K562 (cell line): Measurements from ENCODE around the gene BDH1. TPM values are rescaled to one million over a fixed set of nuclear protein-coding genes. Genes with fewer than 3 reads are reported as not detected.

Experiments used
- ATAC-seq: fragments of 200-7000 bp; cut with Tn5 transposase; 3 replicates; pipeline ENCODE4 v1.9.1; 2020; ENCODE audit warnings: moderate library complexity
- BruUV-seq: library from RNA; stranded (reverse); fragments of 400-500 nt; replicated peaks from 2 replicates; lab custom pipeline; 2021; lab: Mats Ljungman, UMichigan
- CTCF ChIA-PET: fragments of 300-600 bp; formaldehyde crosslinking; extraction: SDS; loops from one replicate; lab custom pipeline; 2021; ENCODE audit warnings: low intra/inter-chr PET ratio; lab: Yijun Ruan, JAX
- POLR2A ChIA-PET: fragments of 300-600, 350-650 bp; sonication (Branson Sonifier 250); formaldehyde crosslinking; extraction: SDS; loops from one replicate; lab custom pipeline; 2021; ENCODE audit warnings: antibody characterized with exemption, inconsistent platforms; lab: Yijun Ruan, JAX
- DNase-seq, 4 experiments: peaks; one replicate each; pipeline versions ENCODE4 v3.0.0 to v3.0.0-alpha.2; 2011 to 2018; ENCODE audit warnings: low spot score in 3 of 4, mixed read lengths in 3 of 4; ENCODE audit errors: extremely low read depth in 1 of 4
- FAIRE-seq: peaks from 2 replicates; lab custom pipeline; 2011; peaks lifted over from hg19 to GRCh38; lab: Jason Lieb, UNC
- H2AFZ ChIP-seq: 2 replicates; pipeline ENCODE4 v1.6.0; 2011; ENCODE audit warnings: low read depth, low read length, control low read depth, inconsistent platforms
- H3K27ac ChIP-seq: fragments of 200-600 bp; 3 replicates; pipeline ENCODE4 v1.8.0; 2011; ENCODE audit warnings: low read depth, mild to moderate bottlenecking, control low read depth, inconsistent platforms, low read length, moderate library complexity, mixed read lengths; ENCODE audit errors: extremely low read depth
- H3K27me3 ChIP-seq, 2 experiments: fragments of 300-600 bp in 1 of 2; 2 replicates in 1 of 2; 3 replicates in 1 of 2; pipeline versions ENCODE4 v1.6.0 to v1.8.0; 2011; ENCODE audit warnings: inconsistent platforms in 2 of 2, low read length in 2 of 2, mild to moderate bottlenecking in 1 of 2, mixed read lengths in 1 of 2, moderate library complexity in 1 of 2; ENCODE audit not compliant: control insufficient read depth in 2 of 2, insufficient read depth in 2 of 2
- H3K36me3 ChIP-seq: fragments of 300-600 bp; 3 replicates; pipeline ENCODE4 v1.8.0; 2011; ENCODE audit warnings: mild to moderate bottlenecking, low read length, inconsistent platforms; ENCODE audit not compliant: control insufficient read depth, insufficient read depth
- H3K4me1 ChIP-seq, 2 experiments: fragments of 200-600 bp in 1 of 2; replicated peaks in 1 of 2; 2 replicates in 1 of 2; 3 replicates in 1 of 2; pipeline versions ENCODE4 v1.5.1 to v1.8.0; 2011; ENCODE audit warnings: inconsistent platforms in 2 of 2, low read length in 2 of 2, mild to moderate bottlenecking in 1 of 2, mixed read lengths in 1 of 2, moderate library complexity in 1 of 2; ENCODE audit not compliant: control insufficient read depth in 2 of 2, insufficient read depth in 2 of 2
- H3K4me2 ChIP-seq: 2 replicates; pipeline ENCODE4 v1.6.1; 2011; ENCODE audit warnings: low read length, control low read depth, inconsistent platforms, mixed read lengths; ENCODE audit not compliant: insufficient read depth
- H3K4me3 ChIP-seq: fragments of 200-600 bp; sonication (generic), shearing (Covaris generic); 2 replicates; pipeline ENCODE4 v1.5.1; 2016; ENCODE audit warnings: control low read depth, inconsistent platforms
- H3K79me2 ChIP-seq: fragments of 200-600 bp; 3 replicates; pipeline ENCODE4 v1.8.0; 2011; ENCODE audit warnings: low read length, inconsistent platforms; ENCODE audit not compliant: control insufficient read depth, insufficient read depth
- H3K9ac ChIP-seq, 2 experiments: 2 replicates each; pipeline versions ENCODE4 v1.6.0 to v1.6.1; 2011; ENCODE audit warnings: low read depth in 2 of 2, low read length in 2 of 2, control low read depth in 1 of 2, inconsistent platforms in 1 of 2, mild to moderate bottlenecking in 1 of 2, mixed read lengths in 1 of 2; ENCODE audit not compliant: insufficient read depth in 1 of 2
- H3K9me1 ChIP-seq: one replicate; pipeline ENCODE4 v1.6.0; 2011; ENCODE audit warnings: inconsistent platforms, mild to moderate bottlenecking, low read length, moderate library complexity; ENCODE audit not compliant: control insufficient read depth, insufficient read depth
- H3K9me3 ChIP-seq: replicated peaks from 2 replicates; pipeline ENCODE4 v1.5.1; 2011; ENCODE audit warnings: low read depth, low read length, inconsistent platforms; ENCODE audit not compliant: control insufficient read depth, insufficient read depth
- H4K20me1 ChIP-seq: replicated peaks from 2 replicates; pipeline ENCODE4 v1.6.1; 2011; ENCODE audit warnings: low read length, inconsistent platforms, mixed read lengths; ENCODE audit not compliant: control insufficient read depth, insufficient read depth
- CTBP1 ChIP-seq: fragments of 450-650 bp; IDR thresholded peaks from 2 replicates; pipeline ENCODE4 v1.6.1; 2016; ENCODE audit warnings: borderline replicate concordance
- GATAD2B ChIP-seq: fragments of 450-650 bp; IDR thresholded peaks from 2 replicates; pipeline ENCODE4 v1.6.1; 2017; ENCODE audit warnings: mild to moderate bottlenecking, borderline replicate concordance
- HDAC6 ChIP-seq: IDR thresholded peaks from 2 replicates; pipeline ENCODE4 v1.6.1; 2012; ENCODE audit warnings: low read depth, mild to moderate bottlenecking, control low read depth, inconsistent platforms, low read length, moderate library complexity
- RUNX1 ChIP-seq: sonication (generic); IDR thresholded peaks from 2 replicates; pipeline ENCODE4 v1.6.1; 2016; ENCODE audit warnings: antibody characterized with exemption, low read depth
- TCF15 ChIP-seq: fragments of 250-450 bp; sonication (Bioruptor Pico); IDR thresholded peaks from 2 replicates; pipeline ENCODE4 v1.8.0; 2022; ENCODE audit warnings: moderate library complexity, mild to moderate bottlenecking, inconsistent platforms
- ZNF143 ChIP-seq: sonication (generic); formaldehyde crosslinking; IDR thresholded peaks from 2 replicates; pipeline ENCODE4 v1.9.0; 2022; ENCODE audit warnings: mild to moderate bottlenecking, missing genetic modification reagents
- ZNF217 ChIP-seq: sonication (generic); formaldehyde crosslinking; IDR thresholded peaks from 2 replicates; pipeline ENCODE4 v1.8.0; 2022; ENCODE audit warnings: mild to moderate bottlenecking, missing genetic modification reagents
- WGBS: fragments of 100-300 bp; shearing (Covaris generic); methylation state at CpG from one replicate; pipeline ENCODE4 v1.1.6; 2016; ENCODE audit warnings: low coverage, mixed read lengths; ENCODE audit not compliant: insufficient coverage; ENCODE audit errors: missing lambda C conversion rate; 5-methylcytosine and 5-hydroxymethylcytosine counted together
- in situ Hi-C: fragments of 300-500 bp; cut with MboI; formaldehyde crosslinking; loops from 4 replicates; pipeline ENCODE4 v1.15.0; 2018; ENCODE audit warnings: inconsistent platforms, mixed read lengths
- intact Hi-C: fragments of 100-400 bp; cut with micrococcal nuclease; formaldehyde crosslinking; loops from 2 replicates; pipeline ENCODE4 v1.14.2; 2022
- polyA plus RNA-seq, 8 experiments: library from polyadenylated mRNA; depleted of rRNA in 4 of 8; stranded (reverse) in 5 of 8; unstranded in 3 of 8; fragments of >200 nt; fragmentation: Nextera tagmentation in 2 of 8; fragmentation: Illumina TruSeq in 1 of 8; extraction: Ambion mirVana in 2 of 8; extraction: Trizol in 1 of 8; gene quantifications; 2 replicates each; pipeline versions ENCODE4 v1.2.1 to v1.2.3, GENCODE V29; 2011 to 2014; ENCODE audit warnings: inconsistent platforms in 1 of 8, missing spikeins in 1 of 8
- total RNA-seq, 7 experiments: library from RNA; depleted of rRNA in 6 of 7; stranded (reverse); fragments of >200 nt in 6 of 7; fragmentation: Illumina TruSeq in 2 of 7; extraction: Trizol in 2 of 7; gene quantifications; 2 replicates each; pipeline versions ENCODE4 v1.2.1 to v1.2.3, GENCODE V29; 2011 to 2021; ENCODE audit warnings: low replicate concordance in 1 of 7
- TF ChIP-seq, protein P1 (sequence below): IDR thresholded peaks from 2 replicates; pipeline ENCODE4 v1.6.1; 2012; ENCODE audit warnings: low read depth, low read length, improper control_type of control experiment, borderline replicate concordance

BDH1 gene
- total and polyA plus RNA-seq, 9 of the 15 experiments (the other 6 are each of a cell fraction or from before 2014, with no cell fraction given): 0.07 to 0.89 (median 0.12) TPM; not detected in 3

- TF ChIP-seq TCF15: no peak
- TF ChIP-seq CTBP1: no peak
- no peak for TF ChIP-seq ZNF217
- TF ChIP-seq GATAD2B: no peak
Measured at GRCh38 chr3:197545571-197545970, 10.2 kb downstream of the BDH1 start (continued).

DNA sequence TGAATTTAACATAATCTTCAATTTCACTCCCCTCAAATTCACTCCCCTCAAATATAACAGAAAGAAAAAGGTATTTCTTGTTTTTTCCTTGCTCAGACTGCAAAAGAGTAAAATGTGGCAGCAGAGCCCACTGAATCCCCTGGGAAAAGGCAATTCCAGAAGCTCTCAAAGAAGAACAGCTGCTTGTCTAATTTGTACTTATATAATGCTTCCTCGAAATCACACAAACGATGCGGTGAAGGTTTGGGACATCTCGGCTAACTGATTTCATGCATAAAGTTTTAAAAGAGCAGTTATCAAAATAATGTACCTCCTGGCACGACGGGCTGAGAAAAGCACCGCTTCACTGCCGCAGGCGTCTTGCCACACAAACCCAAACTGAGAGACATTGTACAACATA, 10.7 kb downstream of the BDH1 start:
- Histone ChIP-seq H3K27me3 (peaks cover 37 to 70% of the 10 kb centered on the region in 2 experiments), H3K36me3 (no peaks in the 10 kb centered on the region), H3K9ac (no peak overlapping the region), H3K4me2 (no peak overlapping the region), H3K27ac (no peak overlapping the region), H4K20me1 (no peaks in the 10 kb centered on the region; the same call in 1 of the 2 replicates), H3K4me1 (peaks cover 6% of the 10 kb centered on the region in 2 experiments; a peak in 4 of 5 replicates), H3K79me2 (no peaks in the 10 kb centered on the region), H2AFZ (no peak overlapping the region), H3K4me3 (no peak overlapping the region), H3K9me3 (no peaks in the 10 kb centered on the region), H3K9me1 (no peaks in the 10 kb centered on the region)
- intact Hi-C loops (loop anchor here (5.0 to 10.0 kb wide), 3 partner anchors 52 to 257 kb away; no protein-coding TSS in a partner anchor), in situ Hi-C loops (no loop called here)
- CTCF ChIA-PET: no interaction called here
- no TSS peak for BruUV-seq
- DNase-seq (no peak), FAIRE-seq (peak; percentile 6), ATAC-seq (no peak)
- no peak for TF ChIP-seq HDAC6
- no peak for TF ChIP-seq RUNX1
- TF ChIP-seq ZNF143: no peak
- TF ChIP-seq, protein P1, sequence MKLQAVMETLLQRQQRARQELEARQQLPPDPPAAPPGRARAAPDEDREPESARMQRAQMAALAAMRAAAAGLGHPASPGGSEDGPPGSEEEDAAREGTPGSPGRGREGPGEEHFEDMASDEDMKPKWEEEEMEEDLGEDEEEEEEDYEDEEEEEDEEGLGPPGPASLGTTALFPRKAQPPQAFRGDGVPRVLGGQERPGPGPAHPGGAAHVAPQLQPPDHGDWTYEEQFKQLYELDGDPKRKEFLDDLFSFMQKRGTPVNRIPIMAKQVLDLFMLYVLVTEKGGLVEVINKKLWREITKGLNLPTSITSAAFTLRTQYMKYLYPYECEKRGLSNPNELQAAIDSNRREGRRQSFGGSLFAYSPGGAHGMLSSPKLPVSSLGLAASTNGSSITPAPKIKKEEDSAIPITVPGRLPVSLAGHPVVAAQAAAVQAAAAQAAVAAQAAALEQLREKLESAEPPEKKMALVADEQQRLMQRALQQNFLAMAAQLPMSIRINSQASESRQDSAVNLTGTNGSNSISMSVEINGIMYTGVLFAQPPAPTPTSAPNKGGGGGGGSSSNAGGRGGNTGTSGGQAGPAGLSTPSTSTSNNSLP: no peak
- 10% methylated on average over 9 of the region's 9 CpGs for WGBS
- POLR2A ChIA-PET: no interaction called here
